Keratinocyte (primary cell): ENCODE data around the gene ATF5. TPM values are rescaled to one million over a fixed set of nuclear protein-coding genes. Genes with fewer than 3 reads are reported as not detected.

Experiments used
- DNase-seq: peaks from one replicate; pipeline ENCODE4 v3.0.0-alpha.2; 2011; ENCODE audit warnings: low read depth, missing footprints, low spot score
- FAIRE-seq: peaks from 2 replicates; lab custom pipeline; 2011; peaks lifted over from hg19 to GRCh38; lab: Jason Lieb, UNC
- H2AFZ ChIP-seq: 2 replicates; pipeline ENCODE4 v1.6.0; 2012; ENCODE audit warnings: low read length, control low read depth, inconsistent platforms; ENCODE audit not compliant: control insufficient read depth
- H3K27ac ChIP-seq: 2 replicates; pipeline ENCODE4 v1.5.1; 2011; ENCODE audit warnings: low read length; ENCODE audit not compliant: control insufficient read depth, insufficient read depth
- H3K27me3 ChIP-seq: 3 replicates; pipeline ENCODE4 v1.6.0; 2011; ENCODE audit warnings: low read length; ENCODE audit not compliant: control insufficient read depth, insufficient read depth; ENCODE audit errors: extremely low read depth
- H3K36me3 ChIP-seq, 2 experiments: 2 replicates in 1 of 2; 3 replicates in 1 of 2; pipeline ENCODE4 v1.5.1; 2011; ENCODE audit warnings: low read length in 2 of 2, mild to moderate bottlenecking in 1 of 2; ENCODE audit not compliant: control insufficient read depth in 2 of 2, insufficient read depth in 2 of 2; ENCODE audit errors: extremely low read depth in 1 of 2
- H3K4me1 ChIP-seq: 3 replicates; pipeline ENCODE4 v1.5.1; 2011; ENCODE audit warnings: low read length; ENCODE audit not compliant: control insufficient read depth, insufficient read depth; ENCODE audit errors: extremely low read depth
- H3K4me2 ChIP-seq: 3 replicates; pipeline ENCODE4 v1.6.0; 2011; ENCODE audit warnings: low read depth, low read length; ENCODE audit not compliant: control insufficient read depth, insufficient read depth; ENCODE audit errors: extremely low read depth
- H3K4me3 ChIP-seq, 3 experiments: fragments of 200-600 bp in 1 of 3; sonication (generic) in 1 of 3; 2 replicates in 2 of 3; 3 replicates in 1 of 3; pipeline ENCODE4 v1.5.1; 2011 to 2016; ENCODE audit warnings: low read length in 3 of 3, mild to moderate bottlenecking in 3 of 3, control low read depth in 2 of 3, inconsistent platforms in 1 of 3, low read depth in 1 of 3, mixed read lengths in 1 of 3, mixed run types in 1 of 3, moderate library complexity in 1 of 3; ENCODE audit not compliant: control insufficient read depth in 2 of 3, insufficient read depth in 2 of 3; ENCODE audit errors: extremely low read depth in 1 of 3
- H3K79me2 ChIP-seq: 2 replicates; pipeline ENCODE4 v1.6.0; 2012; ENCODE audit warnings: low read length; ENCODE audit not compliant: control insufficient read depth, insufficient read depth
- H3K9ac ChIP-seq: 3 replicates; pipeline ENCODE4 v1.6.0; 2011; ENCODE audit warnings: low read length; ENCODE audit not compliant: control insufficient read depth, insufficient read depth; ENCODE audit errors: extremely low read depth
- H3K9me1 ChIP-seq: 3 replicates; pipeline ENCODE4 v1.6.0; 2011; ENCODE audit warnings: low read length; ENCODE audit not compliant: control insufficient read depth, insufficient read depth; ENCODE audit errors: extremely low read depth
- H3K9me3 ChIP-seq: 2 replicates; pipeline ENCODE4 v1.5.1; 2012; ENCODE audit warnings: low read depth, low read length; ENCODE audit not compliant: control insufficient read depth
- H4K20me1 ChIP-seq: 3 replicates; pipeline ENCODE4 v1.6.0; 2011; ENCODE audit warnings: low read length; ENCODE audit not compliant: control insufficient read depth, insufficient read depth; ENCODE audit errors: extremely low read depth
- CTCF ChIP-seq, 3 experiments: IDR thresholded peaks in 1 of 3; conservative IDR thresholded peaks in 1 of 3; optimal IDR thresholded peaks in 1 of 3; 2 replicates in 2 of 3; 3 replicates in 1 of 3; pipeline versions ENCODE3 to v1.5.1; 2011; ENCODE audit warnings: low read length in 3 of 3, mild to moderate bottlenecking in 3 of 3, moderate library complexity in 2 of 3, control low read depth in 1 of 3, inconsistent platforms in 1 of 3; ENCODE audit not compliant: insufficient read depth in 2 of 3; ENCODE audit errors: extremely low read depth in 1 of 3
- EZH2 ChIP-seq: IDR thresholded peaks from one replicate; pipeline ENCODE4 v1.6.1; 2012; ENCODE audit warnings: inconsistent platforms, mild to moderate bottlenecking, low read length, moderate library complexity
- dilution Hi-C: fragments of 300-500 bp; cut with MboI; formaldehyde crosslinking; loops from one replicate; pipeline ENCODE4 v1.7.0; 2020; ENCODE audit warnings: low sequenced_read_pairs; ENCODE audit not compliant: extremely low pct_ligation_motif_present
- polyA plus RNA-seq, 5 experiments: library from polyadenylated mRNA; depleted of rRNA in 3 of 5; stranded (reverse) in 3 of 5; stranded (forward) in 1 of 5; unstranded in 1 of 5; fragments of >200 nt; gene quantifications; 1 replicate in 1 of 5; 2 replicates in 3 of 5; 3 replicates in 1 of 5; pipeline versions ENCODE4 v1.2.1 to v1.2.3, GENCODE V29; 2011 to 2012; ENCODE audit warnings: missing spikeins in 2 of 5, low read depth in 1 of 5, low replicate concordance in 1 of 5

The ATF5 gene
- polyA plus RNA-seq, 1 donor (not counting 4 experiments of a cell fraction or from before 2014, with no cell fraction given) = 6.0 TPM

GRCh38 chr19:49952906-49953305 is 23.9 kb downstream of the ATF5 start:
- no peak for TF ChIP-seq EZH2
- no peak for TF ChIP-seq CTCF (optimal IDR thresholded peaks at IDR 0.05 in 1 of 3, IDR thresholded peaks at IDR 0.05 in 1 of 3, conservative IDR thresholded peaks at IDR 0.05 in 1 of 3; ENCODE audit: extremely low read depth in 1 of 3, insufficient read depth in 2 of 3, low read length in 3 of 3)
- Histone ChIP-seq H3K27ac (no peak overlapping the region), H3K4me1 (no peaks in the 10 kb centered on the region), H3K4me2 (no peak overlapping the region), H3K79me2 (no peaks in the 10 kb centered on the region), H3K4me3 (no peak overlapping the region), H3K9me3 (no peaks in the 10 kb centered on the region), H3K9ac (no peak overlapping the region), H3K9me1 (no peaks in the 10 kb centered on the region), H3K27me3 (peaks cover 9% of the 10 kb centered on the region), H4K20me1 (no peaks in the 10 kb centered on the region), H3K36me3 (no peaks in the 10 kb centered on the region), H2AFZ (no peak overlapping the region)
- dilution Hi-C loops = no loop called here
- FAIRE-seq = no peak
- DNase-seq = no peak

GRCh38 chr19:49953416-49953815 is 24.4 kb downstream of the ATF5 start:
- TF ChIP-seq EZH2 (no peak), CTCF (optimal IDR thresholded peaks at IDR 0.05 in 1 of 3, IDR thresholded peaks at IDR 0.05 in 1 of 3, conservative IDR thresholded peaks at IDR 0.05 in 1 of 3; ENCODE audit: extremely low read depth in 1 of 3, insufficient read depth in 2 of 3, low read length in 3 of 3) (no peak)
- H3K79me2 ChIP-seq = no peaks in the 10 kb centered on the region
- no peak overlapping the region for H3K9ac ChIP-seq
- H3K9me1 ChIP-seq = no peaks in the 10 kb centered on the region
- no peak overlapping the region for H2AFZ ChIP-seq
- no peaks in the 10 kb centered on the region for H3K36me3 ChIP-seq
- H3K27me3 ChIP-seq = peaks cover 9% of the 10 kb centered on the region
- H3K9me3 ChIP-seq = no peaks in the 10 kb centered on the region
- H3K4me3 ChIP-seq = no peak overlapping the region
- H3K4me1 ChIP-seq = no peaks in the 10 kb centered on the region
- dilution Hi-C loops = no loop called here
- FAIRE-seq (no peak), DNase-seq (no peak)
- H3K27ac ChIP-seq = no peak overlapping the region
- no peaks in the 10 kb centered on the region for H4K20me1 ChIP-seq
- no peak overlapping the region for H3K4me2 ChIP-seq
